H1 (cell line): Measurements from ENCODE around the gene SLC6A6. TPM values are rescaled to one million over a fixed set of nuclear protein-coding genes. Genes with fewer than 3 reads are reported as not detected.

Source experiments
- CTCF ChIA-PET: fragments of 300-600 bp; sonication (Branson Sonifier 250); formaldehyde crosslinking; loops from one replicate; lab custom pipeline; 2021; ENCODE audit not compliant: partially characterized antibody; lab: Charles Lee
- POLR2A ChIA-PET: fragments of 300-600 bp; sonication (Branson Sonifier 250); formaldehyde crosslinking; loops from one replicate; lab custom pipeline; 2021; ENCODE audit warnings: inconsistent platforms; ENCODE audit not compliant: partially characterized antibody; lab: Charles Lee
- DNase-seq, 2 experiments: peaks; one replicate each; pipeline versions ENCODE4 v3.0.0 to v3.0.0-alpha.2; 2010 to 2022; ENCODE audit warnings: low spot score in 2 of 2, low read depth in 1 of 2, mixed read lengths in 1 of 2
- FAIRE-seq: peaks from 2 replicates; lab custom pipeline; 2011; peaks lifted over from hg19 to GRCh38; lab: Jason Lieb, UNC
- H2AFZ ChIP-seq: 2 replicates; pipeline ENCODE4 v1.8.1; 2012; ENCODE audit warnings: low read length, inconsistent platforms
- H2AK5ac ChIP-seq: 2 replicates; pipeline ENCODE4 v1.6.1; 2013; ENCODE audit warnings: low read depth, low read length
- H2BK120ac ChIP-seq: replicated peaks from 2 replicates; pipeline ENCODE3; 2013; ENCODE audit warnings: low read depth, low read length, inconsistent platforms
- H2BK12ac ChIP-seq: 2 replicates; pipeline ENCODE4 v1.6.1; 2013; ENCODE audit warnings: low read depth, low read length
- H2BK15ac ChIP-seq: 2 replicates; pipeline ENCODE4 v1.6.1; 2013; ENCODE audit warnings: low read length
- H2BK20ac ChIP-seq: 2 replicates; pipeline ENCODE4 v1.6.1; 2013; ENCODE audit warnings: low read length
- H2BK5ac ChIP-seq: 2 replicates; pipeline ENCODE4 v1.6.1; 2013; ENCODE audit warnings: low read depth, low read length
- H3K14ac ChIP-seq: 2 replicates; pipeline ENCODE4 v1.6.1; 2013; ENCODE audit warnings: inconsistent platforms; ENCODE audit not compliant: insufficient read length
- H3K18ac ChIP-seq: 2 replicates; pipeline ENCODE4 v1.6.1; 2013; ENCODE audit warnings: low read length; ENCODE audit errors: extremely low read depth
- H3K23ac ChIP-seq: 2 replicates; pipeline ENCODE4 v1.6.1; 2013; ENCODE audit warnings: inconsistent platforms; ENCODE audit not compliant: insufficient read length
- H3K23me2 ChIP-seq: 2 replicates; pipeline ENCODE4 v1.6.1; 2013; ENCODE audit warnings: low read depth, low read length
- H3K27ac ChIP-seq: 2 replicates; pipeline ENCODE4 v1.6.1; 2011; ENCODE audit warnings: low read depth, low read length, inconsistent platforms
- H3K27me3 ChIP-seq, 4 experiments: replicated peaks in 1 of 4; 1 replicate in 1 of 4; 2 replicates in 3 of 4; pipeline versions ENCODE4 v1.6.1 to v1.8.1; 2011 to 2013; ENCODE audit warnings: low read length in 3 of 4, mild to moderate bottlenecking in 3 of 4, inconsistent platforms in 2 of 4, mixed read lengths in 2 of 4, moderate library complexity in 1 of 4; ENCODE audit not compliant: control insufficient read depth in 3 of 4, insufficient read depth in 3 of 4; ENCODE audit errors: extremely low read depth in 1 of 4
- H3K36me3 ChIP-seq, 4 experiments: 2 replicates each; pipeline versions ENCODE4 v1.6.1 to v1.8.1; 2011 to 2013; ENCODE audit warnings: mild to moderate bottlenecking in 4 of 4, low read length in 3 of 4, moderate library complexity in 2 of 4, control low read depth in 1 of 4, inconsistent platforms in 1 of 4; ENCODE audit not compliant: insufficient read depth in 4 of 4, control insufficient read depth in 2 of 4
- H3K4ac ChIP-seq: replicated peaks from 2 replicates; pipeline ENCODE3; 2013; ENCODE audit warnings: low read length, low read depth, mixed read lengths, inconsistent platforms; ENCODE audit not compliant: insufficient read length
- H3K4me1 ChIP-seq, 4 experiments: replicated peaks in 1 of 4; 1 replicate in 1 of 4; 2 replicates in 3 of 4; pipeline versions ENCODE4 v1.6.1 to v1.8.1; 2011 to 2013; ENCODE audit warnings: low read length in 3 of 4, inconsistent platforms in 2 of 4, mixed read lengths in 1 of 4; ENCODE audit not compliant: insufficient read depth in 4 of 4, control insufficient read depth in 3 of 4
- H3K4me2 ChIP-seq, 2 experiments: 2 replicates each; pipeline versions ENCODE4 v1.6.1 to v1.8.1; 2011 to 2013; ENCODE audit warnings: low read depth in 2 of 2, low read length in 2 of 2, control low read depth in 1 of 2, inconsistent platforms in 1 of 2, mild to moderate bottlenecking in 1 of 2; ENCODE audit not compliant: insufficient read depth in 1 of 2
- H3K4me3 ChIP-seq, 4 experiments: fragments of 200-600, 300-600 bp in 1 of 4; sonication (generic), shearing (Covaris generic), sonication (Bioruptor Twin) in 1 of 4; 2 replicates each; pipeline versions ENCODE4 v1.5.1 to v1.8.1; 2011 to 2016; ENCODE audit warnings: low read length in 4 of 4, low read depth in 3 of 4, control low read depth in 2 of 4, inconsistent platforms in 2 of 4, mild to moderate bottlenecking in 2 of 4, mixed read lengths in 1 of 4, moderate library complexity in 1 of 4; ENCODE audit not compliant: insufficient read depth in 2 of 4; ENCODE audit errors: extremely low read depth in 1 of 4
- H3K56ac ChIP-seq: replicated peaks from 2 replicates; pipeline ENCODE3; 2013; ENCODE audit warnings: low read depth, mild to moderate bottlenecking, mixed read lengths, low read length, inconsistent platforms; ENCODE audit not compliant: insufficient read length
- H3K79me1 ChIP-seq: 2 replicates; pipeline ENCODE4 v1.6.1; 2013; ENCODE audit warnings: low read depth, low read length, control low read depth
- H3K79me2 ChIP-seq, 2 experiments: 2 replicates each; pipeline versions ENCODE4 v1.6.1 to v1.8.1; 2012 to 2013; ENCODE audit warnings: low read length in 2 of 2, mild to moderate bottlenecking in 2 of 2, inconsistent platforms in 1 of 2; ENCODE audit not compliant: insufficient read depth in 2 of 2, control insufficient read depth in 1 of 2
- H3K9ac ChIP-seq, 4 experiments: replicated peaks in 1 of 4; 1 replicate in 1 of 4; 2 replicates in 3 of 4; pipeline versions ENCODE4 v1.6.1 to v1.8.1; 2011 to 2013; ENCODE audit warnings: low read depth in 3 of 4, low read length in 3 of 4, control low read depth in 2 of 4, mild to moderate bottlenecking in 2 of 4, moderate library complexity in 2 of 4, inconsistent platforms in 1 of 4; ENCODE audit errors: extremely low read depth in 1 of 4
- H3K9me3 ChIP-seq, 2 experiments: 2 replicates each; pipeline versions ENCODE4 v1.6.1 to v1.8.1; 2012 to 2013; ENCODE audit warnings: mild to moderate bottlenecking in 2 of 2, moderate library complexity in 2 of 2, control low read depth in 1 of 2, inconsistent platforms in 1 of 2, low read depth in 1 of 2, low read length in 1 of 2, mixed read lengths in 1 of 2; ENCODE audit not compliant: insufficient read depth in 2 of 2
- H4K20me1 ChIP-seq, 2 experiments: replicated peaks in 1 of 2; 2 replicates each; pipeline versions ENCODE3 to v1.8.1; 2011 to 2013; ENCODE audit warnings: inconsistent platforms in 2 of 2, low read length in 2 of 2, mild to moderate bottlenecking in 1 of 2; ENCODE audit not compliant: insufficient read depth in 2 of 2, control insufficient read depth in 1 of 2
- H4K5ac ChIP-seq: 2 replicates; pipeline ENCODE4 v1.6.1; 2013; ENCODE audit warnings: low read length, low read depth, mixed read lengths, inconsistent platforms; ENCODE audit not compliant: insufficient read length
- H4K8ac ChIP-seq: 2 replicates; pipeline ENCODE4 v1.8.0; 2013; ENCODE audit warnings: mild to moderate bottlenecking, moderate library complexity, low read length, inconsistent platforms; ENCODE audit not compliant: insufficient read depth; ENCODE audit errors: extremely low read depth
- H4K91ac ChIP-seq: replicated peaks from 2 replicates; pipeline ENCODE3; 2013; ENCODE audit warnings: low read length, mixed read lengths, inconsistent platforms; ENCODE audit not compliant: insufficient read length
- ASH2L ChIP-seq: fragments of 200-600, 300-600 bp; sonication (generic); IDR thresholded peaks from one replicate; pipeline ENCODE4 v1.7.1; 2017; ENCODE audit warnings: low read length
- EZH2 ChIP-seq: fragments of 200-600 bp; sonication (generic); IDR thresholded peaks from 2 replicates; pipeline ENCODE4 v1.7.1; 2012; ENCODE audit warnings: low read depth, mild to moderate bottlenecking, moderate library complexity, low read length, inconsistent platforms; ENCODE audit not compliant: severe bottlenecking
- GABPA ChIP-seq: IDR thresholded peaks from 2 replicates; pipeline ENCODE4 v1.6.1; 2011; ENCODE audit warnings: mild to moderate bottlenecking, low read length, moderate library complexity, borderline replicate concordance; ENCODE audit not compliant: insufficient read depth
- HDAC6 ChIP-seq: IDR thresholded peaks from one replicate; pipeline ENCODE4 v1.7.1; 2012; ENCODE audit warnings: low read depth, mild to moderate bottlenecking, inconsistent platforms, low read length, moderate library complexity
- MAFK ChIP-seq: IDR thresholded peaks from 2 replicates; pipeline ENCODE4 v1.6.1; 2012; ENCODE audit warnings: low read depth, mild to moderate bottlenecking, improper control_type of control experiment, low read length
- NRF1 ChIP-seq: IDR thresholded peaks from 2 replicates; pipeline ENCODE4 v1.6.1; 2011; ENCODE audit warnings: mild to moderate bottlenecking, low read depth, low read length, improper control_type of control experiment
- RFX5 ChIP-seq: IDR thresholded peaks from 2 replicates; pipeline ENCODE4 v1.6.1; 2011; ENCODE audit warnings: low read depth, low read length, improper control_type of control experiment, borderline replicate concordance
- SIRT6 ChIP-seq: IDR thresholded peaks from one replicate; pipeline ENCODE4 v1.7.1; 2012; ENCODE audit warnings: low read length, inconsistent platforms
- TAF1 ChIP-seq: IDR thresholded peaks from 2 replicates; pipeline ENCODE4 v1.6.1; 2011; ENCODE audit warnings: mild to moderate bottlenecking, low read depth, low read length
- WGBS, 2 experiments: shearing (Covaris generic) in 1 of 2; methylation state at CpG; one replicate each; pipeline versions ENCODE4 v1.1.6 to v1.1.7; 2013 to 2015; ENCODE audit warnings: low lambda C conversion rate in 2 of 2, mixed read lengths in 2 of 2, inconsistent platforms in 1 of 2, low coverage in 1 of 2, missing lambda C conversion rate in 1 of 2; ENCODE audit not compliant: insufficient replicate concordance in 2 of 2, insufficient coverage in 1 of 2, insufficient read length in 1 of 2; ENCODE audit errors: extremely low coverage in 1 of 2, missing lambda C conversion rate in 1 of 2; 5-methylcytosine and 5-hydroxymethylcytosine counted together
- polyA plus RNA-seq, 7 experiments: library from polyadenylated mRNA; depleted of rRNA in 3 of 7; stranded (reverse) in 5 of 7; unstranded in 2 of 7; fragments of >200 nt in 5 of 7; fragments of 200-250 nt in 2 of 7; gene quantifications; 1 replicate in 5 of 7; 2 replicates in 1 of 7; 4 replicates in 1 of 7; pipeline versions ENCODE4 v1.2.1 to v1.2.3, GENCODE V29; 2011 to 2013; ENCODE audit warnings: missing spikeins in 2 of 7, mixed read lengths in 2 of 7
- total RNA-seq: library from RNA; stranded (reverse); fragmentation: NEBNext Ultra II Directional; extraction: Animal tissue kit (Norgen Biotek cat#: 25700); gene quantifications from 2 replicates; pipeline ENCODE4 v1.2.1, GENCODE V29; 2021

Gene SLC6A6
- total and polyA plus RNA-seq, 2 of the 8 experiments (the other 6 are each of a cell fraction or from before 2014, with no cell fraction given), result 66.2 to 144 TPM

GRCh38 chr3:14460342-14461005 is 58.1 kb downstream of the SLC6A6 start:
- H2BK15ac ChIP-seq, result no peak overlapping the region
- no peak for DNase-seq
- no peaks in the 10 kb centered on the region for H3K9me3 ChIP-seq
- no peak overlapping the region for H3K4me3 ChIP-seq
- H3K14ac ChIP-seq, result no peak overlapping the region
- H2BK12ac ChIP-seq, result no peak overlapping the region
- H4K20me1 ChIP-seq, result peaks cover 4 to 16% of the 10 kb centered on the region in 2 experiments
- H3K36me3 ChIP-seq, result peaks cover 16 to 47% (median 32%) of the 10 kb centered on the region in 4 experiments
- no peak overlapping the region for H2BK120ac ChIP-seq
- peaks cover 0 to 8% (median 5%) of the 10 kb centered on the region in 4 experiments; a peak in 5 of 7 replicates for H3K4me1 ChIP-seq
- no peak overlapping the region for H3K56ac ChIP-seq
- WGBS, 2 experiments, result 91% methylated on average over 9 of the region's 9 CpGs; no CpG with 5 or more reads in 1 of the 2 experiments
- H4K8ac ChIP-seq, result peak overlapping the region; percentile 5; the same call in 1 of the 2 replicates
- no peak overlapping the region for H3K23ac ChIP-seq
- ChIA-PET CTCF (interaction anchor here (1.0 to 4.9 kb wide), 17 partner anchors 8 to 211 kb away, joined by 3 to 49 read pairs (median 8); no protein-coding TSS in a partner anchor), POLR2A (interaction anchor here (1.1 to 1.7 kb wide), 2 partner anchors 58 to 244 kb away, joined by 3 read pairs; partner anchors contain the start of gene SLC6A6)
- no peak overlapping the region for H3K4ac ChIP-seq
- H3K18ac ChIP-seq, result no peak overlapping the region
- no peak overlapping the region for H3K9ac ChIP-seq
- no peak overlapping the region for H2AFZ ChIP-seq
- H3K4me2 ChIP-seq, result no peak overlapping the region
- no peaks in the 10 kb centered on the region; a peak in 1 of 7 replicates for H3K27me3 ChIP-seq
- H2AK5ac ChIP-seq, result no peak overlapping the region
- TF ChIP-seq GABPA (no peak), RFX5 (no peak), NRF1 (no peak), SIRT6 (no peak), HDAC6 (no peak), ASH2L (no peak), MAFK (no peak), TAF1 (no peak), EZH2 (no peak)
- FAIRE-seq, result no peak
- no peaks in the 10 kb centered on the region for H3K79me2 ChIP-seq
- H4K91ac ChIP-seq, result no peak overlapping the region
- H4K5ac ChIP-seq, result no peak overlapping the region
- no peak overlapping the region for H2BK5ac ChIP-seq
- H2BK20ac ChIP-seq, result no peak overlapping the region
- H3K23me2 ChIP-seq, result no peaks in the 10 kb centered on the region
- peaks cover 3% of the 10 kb centered on the region; the same call in 1 of the 2 replicates for H3K79me1 ChIP-seq
- no peak overlapping the region for H3K27ac ChIP-seq
